AG09319 (cell line): Measurements from ENCODE around the gene ASTN2.

Source experiments
- DNase-seq: peaks from one replicate; pipeline ENCODE4 v3.0.0-alpha.2; 2010; ENCODE audit warnings: low read depth; ENCODE audit errors: extremely low read depth
- CTCF ChIP-seq: IDR thresholded peaks from 2 replicates; pipeline ENCODE4 v1.5.1; 2011; ENCODE audit warnings: low read depth, mild to moderate bottlenecking, inconsistent platforms, low read length, moderate library complexity

ASTN2 gene

DNA sequence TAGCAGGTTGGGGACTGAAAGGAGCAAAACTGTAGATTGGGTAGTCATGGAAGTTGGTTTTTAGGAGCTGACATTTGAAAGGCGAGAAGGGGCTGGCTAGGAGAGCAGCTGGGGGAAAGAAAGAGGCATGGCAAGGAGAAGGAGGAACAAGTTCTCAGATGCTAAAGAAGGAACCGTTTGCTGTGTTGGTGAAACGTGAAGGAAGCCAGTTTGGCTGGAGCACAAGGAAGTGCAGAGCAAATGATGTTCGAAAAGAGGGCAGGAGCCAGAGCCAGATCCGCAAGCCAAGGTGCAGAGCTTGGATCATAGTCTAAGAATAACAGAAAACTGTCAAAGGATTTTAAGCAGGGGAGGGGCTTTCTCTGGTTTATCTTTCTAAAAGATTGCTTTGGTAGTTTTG is 276.6 kb downstream of the ASTN2 start:
- DNase-seq: no peak
- no peak for TF ChIP-seq CTCF

GRCh38 chr9:117136461-117136860 is 278.4 kb downstream of the ASTN2 start:
- DNase-seq: no peak
- no peak for TF ChIP-seq CTCF

DNA sequence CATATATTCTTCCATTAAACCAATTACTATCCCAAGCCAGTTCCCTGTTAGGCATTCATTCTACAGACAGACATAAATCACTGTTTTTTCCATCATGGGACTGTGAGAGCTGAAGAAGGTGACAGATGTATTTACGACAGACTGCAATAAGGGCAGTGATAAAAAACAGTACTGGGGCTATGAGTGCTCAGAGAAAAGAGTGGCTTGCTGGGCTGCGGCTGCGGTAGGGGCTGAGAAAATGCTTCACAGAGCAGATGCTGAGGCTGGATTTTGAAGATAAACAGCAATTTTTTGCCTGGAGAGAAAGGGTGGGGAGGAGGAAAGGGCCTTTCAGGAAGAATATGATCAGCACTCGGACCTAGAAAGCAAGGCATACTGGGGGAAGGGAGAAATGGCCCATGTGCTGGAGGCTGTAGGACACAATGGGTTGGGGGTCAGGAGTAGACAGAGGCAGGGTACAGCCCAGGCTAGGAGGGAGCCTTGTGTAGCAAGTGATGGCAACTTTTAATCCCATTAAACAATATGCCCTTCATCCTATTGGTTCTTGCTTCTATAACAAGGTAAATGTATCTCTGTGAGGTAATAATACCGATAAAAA is 279.3 kb downstream of the ASTN2 start:
- TF ChIP-seq CTCF: no peak

GRCh38 chr9:117134826-117135500 is 279.9 kb downstream of the ASTN2 start:
- DNase-seq: no peak
- TF ChIP-seq CTCF: no peak

More for the DNA sequence above, 279.3 kb downstream of the ASTN2 start:
- DNase-seq: no peak

GRCh38 chr9:117126871-117127270 is 288.0 kb downstream of the ASTN2 start:
- no peak for DNase-seq
- TF ChIP-seq CTCF: no peak

DNA sequence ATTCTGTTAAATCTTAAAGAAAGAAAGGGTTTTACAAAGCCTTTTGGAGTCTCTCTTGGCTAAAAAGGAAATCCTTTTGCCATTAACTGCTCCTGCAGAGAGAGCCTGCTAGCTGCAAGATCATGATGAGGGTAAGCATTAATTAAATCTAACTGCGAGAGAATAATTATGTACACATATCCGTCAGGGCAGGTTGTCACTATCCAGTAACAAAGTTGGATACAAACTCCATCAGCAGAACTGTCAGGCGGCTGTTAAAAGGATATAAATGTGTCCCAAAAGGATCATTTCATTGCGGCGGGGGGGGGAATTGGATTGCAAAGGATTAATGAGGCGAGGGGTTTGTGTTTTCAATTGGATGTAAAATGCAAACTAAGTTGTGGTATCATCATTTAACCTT is 289.3 kb downstream of the ASTN2 start:
- no peak for TF ChIP-seq CTCF
- no peak for DNase-seq

DNA sequence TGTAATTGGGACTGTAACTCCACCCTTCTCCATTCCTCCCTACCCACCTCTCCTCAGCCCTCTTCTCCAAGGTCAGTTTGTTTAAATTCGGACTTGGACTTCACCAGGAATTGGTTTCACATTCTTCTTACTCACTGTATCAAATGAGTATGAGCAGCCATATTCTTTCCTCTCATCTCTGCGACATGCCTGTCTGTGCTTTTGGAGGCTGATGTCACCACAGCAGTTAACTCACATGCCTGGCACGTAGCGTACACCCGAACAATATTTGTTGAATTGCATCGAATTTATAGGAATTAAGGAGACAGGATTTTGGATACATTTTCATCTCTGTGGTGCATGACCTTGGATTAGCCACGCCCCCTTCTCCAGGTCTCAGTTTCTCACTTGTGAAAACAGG is 291.1 kb downstream of the ASTN2 start:
- no peak for DNase-seq
- TF ChIP-seq CTCF: no peak
